ENCODE measurements around the gene PSMD6.

DNA sequence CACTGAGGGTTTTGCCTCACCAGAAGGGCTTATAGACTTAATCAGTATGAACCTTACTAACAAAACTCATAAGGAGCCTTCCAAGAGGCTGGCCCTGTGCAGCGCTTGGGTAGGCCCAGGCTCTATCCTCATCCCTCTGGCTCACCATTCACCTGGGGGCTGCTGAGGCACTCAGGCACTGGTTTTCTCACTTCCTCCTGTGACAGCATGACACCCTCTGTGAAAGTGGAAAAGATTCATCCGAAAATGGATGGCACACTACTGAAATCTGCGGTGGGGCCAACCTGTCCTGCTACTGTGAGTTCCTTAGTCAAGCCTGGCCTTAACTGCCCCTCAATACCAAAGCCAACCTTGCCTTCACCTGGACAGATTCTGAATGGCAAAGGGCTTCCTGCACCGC is 41.3 kb downstream of the PSMD6 start:
- TF ChIP-seq, protein P1, sequence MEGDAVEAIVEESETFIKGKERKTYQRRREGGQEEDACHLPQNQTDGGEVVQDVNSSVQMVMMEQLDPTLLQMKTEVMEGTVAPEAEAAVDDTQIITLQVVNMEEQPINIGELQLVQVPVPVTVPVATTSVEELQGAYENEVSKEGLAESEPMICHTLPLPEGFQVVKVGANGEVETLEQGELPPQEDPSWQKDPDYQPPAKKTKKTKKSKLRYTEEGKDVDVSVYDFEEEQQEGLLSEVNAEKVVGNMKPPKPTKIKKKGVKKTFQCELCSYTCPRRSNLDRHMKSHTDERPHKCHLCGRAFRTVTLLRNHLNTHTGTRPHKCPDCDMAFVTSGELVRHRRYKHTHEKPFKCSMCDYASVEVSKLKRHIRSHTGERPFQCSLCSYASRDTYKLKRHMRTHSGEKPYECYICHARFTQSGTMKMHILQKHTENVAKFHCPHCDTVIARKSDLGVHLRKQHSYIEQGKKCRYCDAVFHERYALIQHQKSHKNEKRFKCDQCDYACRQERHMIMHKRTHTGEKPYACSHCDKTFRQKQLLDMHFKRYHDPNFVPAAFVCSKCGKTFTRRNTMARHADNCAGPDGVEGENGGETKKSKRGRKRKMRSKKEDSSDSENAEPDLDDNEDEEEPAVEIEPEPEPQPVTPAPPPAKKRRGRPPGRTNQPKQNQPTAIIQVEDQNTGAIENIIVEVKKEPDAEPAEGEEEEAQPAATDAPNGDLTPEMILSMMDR (IDR thresholded peaks at IDR 0.05; ENCODE audit: poor library complexity, severe bottlenecking), result no peak
- no peak for TF ChIP-seq TAF1 (IDR thresholded peaks at IDR 0.05; ENCODE audit: low read depth)
- TF ChIP-seq EP300 (conservative IDR thresholded peaks at IDR 0.05; ENCODE audit: poor library complexity, severe bottlenecking), result no peak
- TF ChIP-seq POLR2AphosphoS5 (IDR thresholded peaks at IDR 0.05), result no peak
- TF ChIP-seq EZH2 (IDR thresholded peaks at IDR 0.05; ENCODE audit: borderline replicate concordance, insufficient read depth, low read length, poor library complexity, severe bottlenecking), result no peak
- TF ChIP-seq, protein P2, sequence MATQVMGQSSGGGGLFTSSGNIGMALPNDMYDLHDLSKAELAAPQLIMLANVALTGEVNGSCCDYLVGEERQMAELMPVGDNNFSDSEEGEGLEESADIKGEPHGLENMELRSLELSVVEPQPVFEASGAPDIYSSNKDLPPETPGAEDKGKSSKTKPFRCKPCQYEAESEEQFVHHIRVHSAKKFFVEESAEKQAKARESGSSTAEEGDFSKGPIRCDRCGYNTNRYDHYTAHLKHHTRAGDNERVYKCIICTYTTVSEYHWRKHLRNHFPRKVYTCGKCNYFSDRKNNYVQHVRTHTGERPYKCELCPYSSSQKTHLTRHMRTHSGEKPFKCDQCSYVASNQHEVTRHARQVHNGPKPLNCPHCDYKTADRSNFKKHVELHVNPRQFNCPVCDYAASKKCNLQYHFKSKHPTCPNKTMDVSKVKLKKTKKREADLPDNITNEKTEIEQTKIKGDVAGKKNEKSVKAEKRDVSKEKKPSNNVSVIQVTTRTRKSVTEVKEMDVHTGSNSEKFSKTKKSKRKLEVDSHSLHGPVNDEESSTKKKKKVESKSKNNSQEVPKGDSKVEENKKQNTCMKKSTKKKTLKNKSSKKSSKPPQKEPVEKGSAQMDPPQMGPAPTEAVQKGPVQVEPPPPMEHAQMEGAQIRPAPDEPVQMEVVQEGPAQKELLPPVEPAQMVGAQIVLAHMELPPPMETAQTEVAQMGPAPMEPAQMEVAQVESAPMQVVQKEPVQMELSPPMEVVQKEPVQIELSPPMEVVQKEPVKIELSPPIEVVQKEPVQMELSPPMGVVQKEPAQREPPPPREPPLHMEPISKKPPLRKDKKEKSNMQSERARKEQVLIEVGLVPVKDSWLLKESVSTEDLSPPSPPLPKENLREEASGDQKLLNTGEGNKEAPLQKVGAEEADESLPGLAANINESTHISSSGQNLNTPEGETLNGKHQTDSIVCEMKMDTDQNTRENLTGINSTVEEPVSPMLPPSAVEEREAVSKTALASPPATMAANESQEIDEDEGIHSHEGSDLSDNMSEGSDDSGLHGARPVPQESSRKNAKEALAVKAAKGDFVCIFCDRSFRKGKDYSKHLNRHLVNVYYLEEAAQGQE (IDR thresholded peaks at IDR 0.05; ENCODE audit: borderline replicate concordance), result no peak
- no peak for TF ChIP-seq MXI1 (conservative IDR thresholded peaks at IDR 0.05; ENCODE audit: poor library complexity, severe bottlenecking)
- no peak for TF ChIP-seq RAD21 (conservative IDR thresholded peaks at IDR 0.05)
- no peak for TF ChIP-seq SMC3 (conservative IDR thresholded peaks at IDR 0.05; ENCODE audit: poor library complexity)

Measured in neural cell (in vitro differentiated cells).